Effector memory CD8-positive, alpha-beta T cell (primary cell): ENCODE results near the gene NDUFAF8.

ENCODE experiments used
- ATAC-seq: fragments of 150-1000 bp; cut with Tn5 transposase; replicated peaks from 2 replicates; pipeline ENCODE4 v1.10.0; 2021; ENCODE audit warnings: mild to moderate bottlenecking, moderate library complexity
- DNase-seq, 3 experiments: peaks; one replicate each; pipeline ENCODE4 v3.0.0; 2021
- H3K27ac Mint-ChIP-seq, 2 donors: one replicate each; pipeline ENCODE4 v1.8.0; 2022; ENCODE audit warnings: mild to moderate bottlenecking in 2 of 2, mixed read lengths in 2 of 2, moderate library complexity in 2 of 2
- H3K27me3 Mint-ChIP-seq, 2 donors: one replicate each; pipeline ENCODE4 v1.8.0; 2022; ENCODE audit warnings: mixed read lengths in 2 of 2
- H3K36me3 Mint-ChIP-seq: one replicate; pipeline ENCODE4 v1.8.0; 2022; ENCODE audit warnings: mild to moderate bottlenecking, moderate library complexity, mixed read lengths; ENCODE audit not compliant: insufficient read depth
- H3K4me1 Mint-ChIP-seq, 2 donors: one replicate each; pipeline ENCODE4 v1.8.0; 2022; ENCODE audit warnings: low read depth in 2 of 2, mixed read lengths in 2 of 2
- H3K4me3 Mint-ChIP-seq, 2 donors: one replicate each; pipeline ENCODE4 v1.8.0; 2022; ENCODE audit warnings: mild to moderate bottlenecking in 2 of 2, mixed read lengths in 2 of 2, moderate library complexity in 2 of 2
- H3K9me3 Mint-ChIP-seq, 2 donors: one replicate each; pipeline ENCODE4 v1.8.0; 2022; ENCODE audit warnings: mixed read lengths in 2 of 2

NDUFAF8 gene

DNA sequence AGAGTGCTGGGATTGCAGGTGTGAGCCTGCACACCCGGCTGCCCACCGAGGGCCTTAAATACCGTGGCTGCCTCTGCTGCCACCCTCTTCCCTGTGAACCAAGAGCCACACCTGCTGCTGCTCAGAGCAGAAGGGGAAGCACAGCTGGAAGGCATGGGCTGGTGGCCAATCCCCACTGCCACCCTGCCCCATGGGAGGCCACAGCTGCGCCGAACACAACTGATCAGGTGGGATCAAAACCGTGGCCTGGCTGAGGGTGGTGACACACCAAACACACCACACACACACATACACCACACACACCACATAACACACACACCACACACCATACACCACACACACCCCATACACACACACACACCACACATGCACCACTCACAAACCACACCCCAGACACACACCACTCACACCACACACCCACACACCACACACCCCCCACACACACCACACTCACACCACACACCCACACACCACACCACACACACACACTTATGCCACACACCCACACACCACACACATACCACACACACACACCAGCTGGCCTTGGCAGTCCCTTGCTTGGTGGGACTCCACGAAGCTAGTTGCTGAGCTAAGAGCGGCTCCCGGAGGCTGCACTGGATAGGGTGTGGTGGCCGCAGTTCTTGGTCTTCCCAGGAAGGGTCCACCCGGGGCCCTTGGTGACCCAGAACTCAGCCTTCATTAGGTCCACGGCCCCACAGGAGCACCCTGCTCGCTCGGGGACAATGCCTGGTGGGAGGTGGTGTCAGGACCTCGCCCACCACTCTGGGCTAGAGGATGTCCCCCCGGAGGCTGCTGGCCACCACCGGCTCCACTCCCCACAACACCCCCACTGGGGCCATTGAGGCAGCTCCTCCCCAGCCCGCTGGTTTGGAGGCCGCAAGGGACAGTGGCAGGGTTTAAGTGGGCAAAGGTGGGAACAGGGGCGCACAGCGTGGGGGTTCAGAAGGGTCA is 31.2 kb upstream of the NDUFAF8 start:
- Mint-ChIP-seq H3K4me3 (no peak overlapping the region), H3K9me3 (no peaks in the 10 kb centered on the region), H3K27ac (peak overlapping the region in 1 of 2 donors; percentile 15), H3K4me1 (peaks cover 0 to 4% of the 10 kb centered on the region in 2 donors), H3K27me3 (no peaks in the 10 kb centered on the region), H3K36me3 (peaks cover 3% of the 10 kb centered on the region)
- DNase-seq (no peak), ATAC-seq (no peak)

DNA sequence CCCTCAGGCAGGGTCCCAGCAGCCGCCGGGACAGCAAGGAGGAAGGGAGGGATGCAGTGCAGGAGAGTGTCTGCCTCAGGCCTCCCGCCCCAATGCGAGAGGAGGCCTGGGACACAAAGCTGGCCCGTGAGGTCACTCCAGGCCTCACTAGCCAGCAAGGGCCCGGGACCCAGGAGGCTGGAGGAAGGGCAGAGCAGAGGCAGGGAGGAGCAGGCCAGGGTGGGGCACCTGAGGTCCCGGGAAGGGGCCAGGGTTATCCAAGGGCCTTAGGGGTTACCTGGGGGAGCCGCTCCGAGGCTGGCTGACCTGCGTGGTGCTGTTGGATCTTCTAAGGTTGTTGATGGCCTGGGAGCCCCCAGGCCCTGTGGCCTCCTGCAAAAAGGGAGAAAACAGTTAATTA is 30.5 kb upstream of the NDUFAF8 start:
- Mint-ChIP-seq H3K9me3 (no peaks in the 10 kb centered on the region), H3K4me1 (peaks cover 0 to 4% of the 10 kb centered on the region in 2 donors), H3K27ac (no peak overlapping the region), H3K36me3 (peaks cover 3% of the 10 kb centered on the region), H3K27me3 (no peaks in the 10 kb centered on the region), H3K4me3 (no peak overlapping the region)
- DNase-seq (no peak), ATAC-seq (no peak)

DNA sequence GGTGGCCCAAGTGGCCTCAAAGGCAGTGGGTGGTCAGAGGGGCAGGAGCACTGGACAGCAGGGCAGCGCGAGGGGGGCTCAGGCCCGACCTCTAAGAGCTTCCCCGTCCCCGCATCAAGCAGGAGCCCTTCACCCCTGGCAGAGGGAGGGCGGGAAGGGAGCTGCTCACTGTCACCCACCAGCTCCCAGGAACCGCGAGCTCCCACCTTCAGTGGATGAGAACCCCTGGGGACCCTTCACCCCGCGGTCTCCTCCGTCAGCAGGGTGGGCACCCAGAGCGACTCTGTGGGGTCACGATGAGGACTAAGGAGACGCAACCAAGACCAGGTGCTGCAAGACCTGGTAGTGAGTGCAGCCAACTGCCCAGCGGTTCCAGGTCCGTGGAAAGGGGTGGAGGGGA is 30.0 kb upstream of the NDUFAF8 start:
- Mint-ChIP-seq H3K4me3 (no peak overlapping the region), H3K36me3 (peaks cover 3% of the 10 kb centered on the region), H3K27me3 (no peaks in the 10 kb centered on the region), H3K4me1 (peaks cover 0 to 4% of the 10 kb centered on the region in 2 donors), H3K9me3 (no peaks in the 10 kb centered on the region), H3K27ac (no peak overlapping the region)
- ATAC-seq (no peak), DNase-seq (no peak)

DNA sequence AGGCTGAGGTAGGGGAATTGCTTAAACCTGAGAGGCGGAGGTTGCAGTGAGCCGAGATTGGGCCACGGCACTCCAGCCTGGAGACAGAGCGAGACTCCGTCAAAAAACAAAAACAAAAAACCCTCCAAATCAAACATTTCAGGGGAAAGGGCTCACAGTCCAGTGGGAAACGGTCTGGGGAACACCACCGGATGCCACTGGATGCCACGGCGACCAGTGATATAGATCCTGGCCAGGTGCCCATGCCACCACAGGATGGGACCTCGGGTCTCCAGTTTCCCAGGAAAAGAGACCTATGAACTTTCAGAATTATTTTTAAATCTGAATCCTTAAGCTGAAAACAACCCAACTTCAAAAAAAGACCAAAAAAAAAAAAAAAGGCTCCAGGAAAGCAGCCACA is 28.7 kb upstream of the NDUFAF8 start:
- no peak overlapping the region for H3K27ac Mint-ChIP-seq
- peaks cover 0 to 4% of the 10 kb centered on the region in 2 donors for H3K4me1 Mint-ChIP-seq
- H3K36me3 Mint-ChIP-seq, result peaks cover 1% of the 10 kb centered on the region
- no peak for DNase-seq
- ATAC-seq, result no peak
- H3K27me3 Mint-ChIP-seq, result no peaks in the 10 kb centered on the region
- no peak overlapping the region for H3K4me3 Mint-ChIP-seq
- H3K9me3 Mint-ChIP-seq, result no peaks in the 10 kb centered on the region

DNA sequence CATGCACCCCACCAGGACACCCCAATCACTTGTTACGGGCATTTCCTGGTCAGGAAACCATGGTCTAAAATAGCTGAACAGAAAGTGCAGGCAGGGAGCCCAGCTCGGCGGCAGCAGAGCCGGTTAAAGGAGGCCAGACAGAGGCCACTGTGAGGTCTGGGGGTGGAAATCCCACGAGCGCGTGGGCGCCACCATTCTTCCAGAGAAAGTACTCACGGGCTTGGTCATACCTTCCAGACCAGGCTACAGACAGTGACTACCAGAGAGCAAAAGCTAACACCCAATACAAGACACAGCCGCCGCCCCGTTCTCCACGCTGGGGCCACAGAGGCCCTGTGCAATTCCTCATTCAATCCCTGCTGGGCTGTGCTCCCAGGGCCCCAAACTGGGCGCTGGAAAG is 28.2 kb upstream of the NDUFAF8 start:
- ATAC-seq (no peak), DNase-seq (no peak)
- Mint-ChIP-seq H3K36me3 (no peaks in the 10 kb centered on the region), H3K4me1 (peaks cover 0 to 4% of the 10 kb centered on the region in 2 donors), H3K9me3 (no peaks in the 10 kb centered on the region), H3K27me3 (no peaks in the 10 kb centered on the region), H3K4me3 (no peak overlapping the region), H3K27ac (peak overlapping the region in 1 of 2 donors; percentile 38)

DNA sequence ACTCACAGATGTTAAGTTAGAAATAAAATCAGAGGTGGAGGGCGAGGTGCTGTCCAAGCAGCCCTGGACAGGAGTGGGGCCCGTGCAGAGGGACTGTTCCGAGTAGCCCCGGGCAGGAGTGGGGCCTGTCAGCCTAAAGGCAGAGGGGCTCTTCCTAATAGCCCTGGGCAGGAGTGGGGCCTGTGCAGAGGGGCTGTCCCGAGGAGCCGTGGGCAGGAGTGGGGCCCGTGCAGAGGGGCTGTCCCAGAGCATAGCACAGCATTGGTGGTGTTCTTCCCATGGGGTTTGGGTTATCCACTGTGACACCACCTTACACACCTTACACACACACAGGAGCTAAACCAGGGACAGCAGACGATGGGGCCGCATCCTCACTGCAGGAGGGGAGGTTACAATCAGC is 26.8 kb upstream of the NDUFAF8 start:
- no peak for DNase-seq
- H3K27ac Mint-ChIP-seq, result no peak overlapping the region
- no peaks in the 10 kb centered on the region for H3K9me3 Mint-ChIP-seq
- no peak for ATAC-seq
- H3K27me3 Mint-ChIP-seq, result no peaks in the 10 kb centered on the region
- peaks cover 0 to 4% of the 10 kb centered on the region in 2 donors for H3K4me1 Mint-ChIP-seq
- no peak overlapping the region for H3K4me3 Mint-ChIP-seq
- H3K36me3 Mint-ChIP-seq, result peaks cover 3% of the 10 kb centered on the region

DNA sequence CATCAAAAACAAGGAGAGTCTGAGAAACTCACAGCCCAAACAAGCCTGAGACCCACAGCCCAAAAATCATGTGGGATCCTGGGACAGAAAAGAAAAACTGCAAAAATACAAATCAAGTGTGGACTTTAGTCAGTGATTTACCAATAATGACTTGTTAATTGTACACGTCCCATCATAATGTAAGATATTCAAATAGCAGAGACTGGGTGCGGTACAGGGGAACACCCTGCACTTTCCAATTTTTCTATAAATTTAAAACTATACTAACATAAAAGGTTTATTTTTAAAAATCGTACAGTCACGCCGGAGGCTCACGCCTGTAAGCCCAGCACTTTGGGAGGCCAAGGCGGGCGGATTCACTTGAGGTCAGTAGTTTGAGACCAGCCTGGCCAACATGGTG is 25.1 kb upstream of the NDUFAF8 start:
- no peak for ATAC-seq
- H3K27me3 Mint-ChIP-seq, result no peaks in the 10 kb centered on the region
- no peak overlapping the region for H3K4me3 Mint-ChIP-seq
- DNase-seq, result no peak
- H3K36me3 Mint-ChIP-seq, result peaks cover 3% of the 10 kb centered on the region
- H3K9me3 Mint-ChIP-seq, result no peaks in the 10 kb centered on the region
- H3K27ac Mint-ChIP-seq, result no peak overlapping the region
- H3K4me1 Mint-ChIP-seq, result no peaks in the 10 kb centered on the region

DNA sequence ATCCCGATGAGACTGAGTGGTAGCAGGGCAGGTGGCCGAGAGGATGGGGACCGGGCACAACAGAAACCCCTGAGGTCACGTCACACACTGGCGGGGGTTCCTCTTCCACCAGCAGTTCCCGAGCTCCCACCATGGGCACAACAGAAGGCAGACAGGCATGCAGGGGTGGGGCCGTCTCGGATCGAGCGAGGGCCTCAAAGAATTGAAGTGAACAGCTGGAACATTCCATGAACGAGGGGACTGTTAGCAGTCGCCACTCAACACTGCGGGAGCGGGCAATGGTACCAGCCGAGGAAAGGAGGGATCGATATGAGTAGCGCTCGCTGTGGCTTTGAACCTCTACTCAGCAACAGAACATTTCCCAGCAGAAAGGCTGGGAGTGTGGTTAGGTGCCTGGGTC is 21.6 kb upstream of the NDUFAF8 start:
- no peaks in the 10 kb centered on the region for H3K9me3 Mint-ChIP-seq

DNA sequence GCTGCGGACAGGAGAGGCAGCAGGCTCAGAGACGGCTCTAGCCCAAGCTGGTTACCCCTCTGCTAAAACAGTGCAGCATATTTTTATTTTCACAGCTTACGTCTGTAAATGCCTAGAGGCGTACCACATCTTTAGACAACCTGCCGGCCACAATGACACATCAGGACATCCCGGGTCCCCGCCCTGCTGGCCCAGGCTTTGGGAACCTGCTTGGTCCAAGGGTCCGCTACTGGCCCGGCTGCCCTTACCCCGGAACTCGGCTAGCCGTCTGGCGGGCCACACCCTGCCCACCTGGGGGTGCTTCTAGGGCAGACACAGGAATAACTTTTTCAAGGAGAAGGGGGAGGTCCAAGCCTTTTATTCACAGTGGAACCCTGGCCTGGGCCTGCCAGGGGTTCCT is 20.7 kb upstream of the NDUFAF8 start:
- H3K27ac Mint-ChIP-seq, result no peak overlapping the region
- peaks cover 1 to 11% of the 10 kb centered on the region in 2 donors for H3K4me1 Mint-ChIP-seq
- H3K27me3 Mint-ChIP-seq, result no peaks in the 10 kb centered on the region
- no peaks in the 10 kb centered on the region for H3K9me3 Mint-ChIP-seq
- DNase-seq (no peak), ATAC-seq (no peak)
- no peak overlapping the region for H3K4me3 Mint-ChIP-seq
- H3K36me3 Mint-ChIP-seq, result peaks cover 11% of the 10 kb centered on the region

More for the DNA sequence above, 21.6 kb upstream of the NDUFAF8 start:
- ATAC-seq (no peak), DNase-seq (no peak)
- H3K36me3 Mint-ChIP-seq, result peaks cover 11% of the 10 kb centered on the region
- no peaks in the 10 kb centered on the region for H3K27me3 Mint-ChIP-seq
- peaks cover 0 to 7% of the 10 kb centered on the region in 2 donors for H3K4me1 Mint-ChIP-seq
- H3K27ac Mint-ChIP-seq, result no peak overlapping the region
- no peak overlapping the region for H3K4me3 Mint-ChIP-seq

DNA sequence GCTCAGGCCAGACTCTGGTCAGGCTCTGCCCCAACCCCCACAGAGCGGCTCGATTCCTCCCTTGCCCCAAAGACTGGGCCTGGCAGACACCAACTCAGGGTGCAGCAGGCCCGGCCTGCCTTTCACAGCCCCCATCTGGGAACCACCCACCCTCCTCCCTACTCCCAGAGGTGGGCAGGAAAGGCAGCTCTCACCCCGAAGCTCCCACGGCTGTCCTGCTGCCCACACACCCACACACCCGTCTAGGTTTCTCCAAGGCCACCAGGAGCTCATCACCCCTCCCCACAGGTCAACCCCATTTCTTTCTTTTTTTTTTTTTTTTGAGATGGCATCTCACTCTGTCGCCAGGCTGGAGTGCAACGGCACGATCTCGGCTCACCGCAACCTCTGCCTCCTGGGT is 20.1 kb upstream of the NDUFAF8 start:
- peak overlapping the region in 1 of 2 donors; percentile 62 for H3K27ac Mint-ChIP-seq
- ATAC-seq (no peak), DNase-seq (no peak)
- H3K36me3 Mint-ChIP-seq, result peaks cover 11% of the 10 kb centered on the region
- H3K4me3 Mint-ChIP-seq, result no peak overlapping the region
- no peaks in the 10 kb centered on the region for H3K27me3 Mint-ChIP-seq
- H3K9me3 Mint-ChIP-seq, result no peaks in the 10 kb centered on the region
- H3K4me1 Mint-ChIP-seq, result peaks cover 6 to 15% of the 10 kb centered on the region in 2 donors

DNA sequence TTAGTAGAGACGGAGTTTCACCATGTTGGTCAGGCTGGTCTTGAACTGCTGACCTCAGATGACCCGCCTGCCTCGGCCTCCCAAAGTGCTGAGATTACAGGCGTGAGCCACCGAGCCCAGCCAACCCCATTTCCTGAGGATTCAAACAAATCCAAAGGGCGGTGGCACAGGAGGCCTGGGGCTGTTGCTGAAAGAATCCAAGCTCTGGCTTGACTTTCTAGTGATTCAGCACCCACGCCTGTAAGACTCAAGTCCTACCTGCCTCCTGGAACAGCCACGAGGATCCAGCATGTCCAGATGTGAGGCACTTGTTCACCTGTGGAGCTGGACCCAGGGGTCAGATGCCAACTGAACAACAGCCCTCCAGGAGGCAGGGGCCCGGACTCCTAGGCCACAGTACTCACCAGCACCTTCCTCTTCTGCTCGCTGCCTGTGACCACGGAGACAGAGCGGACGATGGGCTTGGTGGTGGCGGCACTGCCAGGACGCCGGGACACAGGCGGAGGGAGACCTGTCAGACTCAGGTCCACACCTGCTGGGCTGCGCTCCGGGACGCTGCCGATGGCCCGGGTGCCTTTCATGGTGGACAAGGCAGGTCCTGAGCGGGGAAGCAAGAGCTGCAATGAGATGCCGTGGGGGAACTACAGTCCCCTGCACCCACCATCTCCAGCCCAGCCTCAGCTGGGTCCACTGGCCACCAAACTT is 19.5 kb upstream of the NDUFAF8 start:
- H3K4me3 Mint-ChIP-seq, result no peak overlapping the region
- H3K27ac Mint-ChIP-seq, result peak overlapping the region in 1 of 2 donors; percentile 62
- no peaks in the 10 kb centered on the region for H3K27me3 Mint-ChIP-seq
- peaks cover 8 to 15% of the 10 kb centered on the region in 2 donors for H3K4me1 Mint-ChIP-seq
- ATAC-seq (no peak), DNase-seq (no peak)
- H3K9me3 Mint-ChIP-seq, result no peaks in the 10 kb centered on the region
- peaks cover 11% of the 10 kb centered on the region for H3K36me3 Mint-ChIP-seq

DNA sequence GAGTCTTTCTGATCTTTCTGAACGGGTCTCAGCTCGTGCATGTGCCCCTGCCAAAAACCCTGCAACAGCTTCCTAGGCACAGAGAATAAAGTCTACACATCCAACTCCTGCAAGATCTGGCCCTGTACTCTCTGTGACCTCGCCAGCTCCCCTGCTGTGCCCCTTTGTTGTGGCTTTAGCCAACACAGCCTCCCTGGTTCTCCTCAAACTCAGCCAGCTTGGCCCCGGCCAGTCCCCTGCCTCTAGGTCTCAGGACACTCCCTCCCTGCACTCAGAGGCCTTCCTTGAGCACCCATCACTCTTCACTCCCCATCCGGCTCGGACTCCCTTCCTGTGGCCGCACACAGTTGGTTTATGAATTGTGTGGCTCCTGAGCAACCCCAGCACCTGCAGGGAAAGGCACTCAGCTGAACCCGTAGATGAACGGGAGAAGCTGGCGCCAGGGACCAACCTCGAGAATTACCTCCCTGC is 17.7 kb upstream of the NDUFAF8 start:
- Mint-ChIP-seq H3K27me3 (no peaks in the 10 kb centered on the region), H3K4me3 (peak overlapping the region; percentile 19 to 81), H3K27ac (no peak overlapping the region), H3K4me1 (peaks cover 8 to 15% of the 10 kb centered on the region in 2 donors), H3K36me3 (peaks cover 11% of the 10 kb centered on the region), H3K9me3 (no peaks in the 10 kb centered on the region)
- ATAC-seq (no peak), DNase-seq (no peak)

DNA sequence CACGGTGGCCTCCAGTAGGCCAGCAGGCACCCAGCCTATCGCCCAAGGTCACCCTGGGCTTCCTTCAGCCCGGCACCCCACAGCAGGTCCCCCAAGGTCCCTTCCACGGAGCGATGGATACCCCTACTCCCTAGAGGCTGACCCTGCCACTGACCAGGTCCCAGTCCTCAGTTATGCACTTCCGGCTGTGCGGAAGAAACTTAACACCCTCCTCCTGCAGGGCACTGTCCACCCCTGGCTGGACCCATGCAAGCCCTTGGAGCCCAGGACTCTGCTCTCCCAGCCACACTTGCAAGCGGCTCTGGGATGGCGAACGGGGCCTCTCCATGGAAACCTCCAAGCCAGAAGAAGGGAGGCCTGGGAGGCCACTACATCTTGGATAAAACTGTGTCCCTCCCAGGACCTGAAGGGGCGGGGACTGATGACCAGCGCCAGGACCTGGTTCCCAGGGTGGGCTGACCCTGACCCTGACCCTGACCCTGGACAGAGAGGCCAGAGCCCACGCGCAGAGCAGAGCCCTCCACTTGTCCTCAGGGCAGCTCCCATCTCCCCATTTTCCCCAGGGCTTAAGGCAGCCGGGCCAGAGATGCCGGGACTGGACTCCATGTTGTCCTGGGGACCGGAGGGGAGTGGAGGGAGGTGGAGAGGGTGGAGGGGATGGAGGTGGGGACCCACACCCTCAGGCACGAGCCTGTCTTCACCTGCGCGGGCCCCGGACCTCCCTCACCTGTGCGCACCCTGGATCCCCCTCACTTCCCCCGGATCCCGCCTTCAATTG is 17.1 kb upstream of the NDUFAF8 start:
- Mint-ChIP-seq H3K9me3 (no peaks in the 10 kb centered on the region), H3K4me1 (peaks cover 8 to 15% of the 10 kb centered on the region in 2 donors), H3K27me3 (no peaks in the 10 kb centered on the region), H3K27ac (no peak overlapping the region), H3K36me3 (peaks cover 11% of the 10 kb centered on the region), H3K4me3 (peak overlapping the region; percentile 75 to 81)
- no peak for ATAC-seq
- DNase-seq, result no peak
